Activated gamma-delta T cell (primary cell): Measurements from ENCODE around the gene LRBA.

ENCODE experiments used
- DNase-seq: peaks from one replicate; lab custom pipeline; 2025; lab: John Stamatoyannopoulos, UW

The LRBA gene

DNA sequence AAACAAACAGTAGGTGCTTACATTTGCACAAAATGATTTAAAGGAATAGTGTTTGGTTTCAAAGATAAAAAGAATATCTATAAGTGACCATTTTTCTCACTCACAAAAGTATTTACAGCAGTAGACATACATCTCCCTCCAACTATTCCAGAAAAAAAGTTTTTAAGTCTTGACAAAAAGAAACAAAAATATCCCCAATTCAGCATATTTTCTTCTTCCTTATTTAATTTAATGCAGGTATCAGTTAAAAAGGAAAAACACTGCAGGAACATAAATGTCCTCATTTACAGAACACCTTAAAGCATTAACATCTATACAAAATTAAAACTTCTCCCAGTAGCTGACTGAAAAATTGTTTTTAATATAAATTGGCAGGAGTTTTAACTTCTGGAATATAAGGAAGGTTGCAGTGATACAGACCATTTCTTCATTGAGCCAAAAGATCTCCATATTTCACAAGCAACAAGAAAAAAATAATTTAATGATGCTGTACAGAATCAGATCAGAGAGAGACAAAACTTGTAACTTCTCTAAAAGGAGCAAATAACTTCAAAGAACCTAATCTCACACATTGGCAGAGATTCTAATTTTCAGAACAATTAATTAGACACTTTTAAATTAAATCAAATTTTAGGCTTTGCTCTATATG, 428.8 kb downstream of the LRBA start:
- no peak for DNase-seq

DNA sequence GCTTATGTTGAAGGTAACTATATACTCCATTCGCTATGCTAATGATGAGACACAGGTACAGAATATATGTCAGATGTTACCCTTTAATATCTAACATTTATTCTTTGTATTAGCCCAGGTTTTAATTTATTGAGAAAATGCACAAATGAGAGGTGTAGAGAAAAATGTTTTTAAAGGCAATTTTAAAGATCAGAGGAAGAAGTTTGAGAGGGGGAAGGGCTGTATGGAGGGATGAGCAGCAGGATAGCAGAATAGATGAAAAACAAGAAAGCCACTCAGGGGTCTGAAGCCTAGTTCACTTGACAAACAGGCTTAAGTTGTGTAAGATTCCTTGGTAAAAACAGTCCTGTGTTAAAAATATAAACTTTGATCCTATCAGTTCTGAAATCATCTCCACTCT, 429.5 kb downstream of the LRBA start:
- DNase-seq, result no peak

DNA sequence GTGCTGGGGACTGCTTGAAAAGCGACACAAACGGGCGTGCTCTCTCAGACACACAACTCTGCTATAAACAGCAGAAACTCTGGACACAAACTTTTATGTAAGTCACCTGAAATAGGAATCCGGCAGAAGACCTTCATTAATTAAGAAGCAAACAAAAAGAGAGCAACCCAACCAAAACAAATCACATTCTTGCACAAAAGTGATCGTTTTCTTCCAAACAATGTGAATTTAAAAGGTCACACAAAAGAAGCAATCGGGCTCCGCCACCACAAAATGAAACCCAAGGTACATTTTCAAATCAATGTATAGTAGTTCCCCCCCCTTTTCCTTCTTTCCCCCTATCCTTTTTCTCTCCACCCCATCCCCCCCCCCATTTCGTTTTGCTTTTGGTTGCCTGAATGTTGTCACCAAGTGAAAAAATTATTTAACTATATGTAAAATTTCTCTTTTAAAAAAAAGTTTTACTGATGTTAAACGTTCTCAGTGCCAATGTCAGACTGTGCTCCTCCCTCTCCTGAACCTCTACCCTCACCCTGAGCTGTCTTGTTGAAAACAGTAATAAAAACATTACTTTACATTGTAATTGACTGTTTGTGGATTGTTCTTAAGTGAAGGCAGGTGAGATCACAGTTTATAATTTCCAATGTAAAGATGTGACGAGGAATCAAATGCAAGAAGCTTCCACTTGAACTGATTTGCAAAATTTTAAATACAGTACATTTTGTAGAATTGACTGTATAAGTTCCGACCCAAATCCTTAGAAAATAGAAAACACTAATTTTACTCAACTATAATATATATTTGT, 430.8 kb downstream of the LRBA start:
- no peak for DNase-seq

DNA sequence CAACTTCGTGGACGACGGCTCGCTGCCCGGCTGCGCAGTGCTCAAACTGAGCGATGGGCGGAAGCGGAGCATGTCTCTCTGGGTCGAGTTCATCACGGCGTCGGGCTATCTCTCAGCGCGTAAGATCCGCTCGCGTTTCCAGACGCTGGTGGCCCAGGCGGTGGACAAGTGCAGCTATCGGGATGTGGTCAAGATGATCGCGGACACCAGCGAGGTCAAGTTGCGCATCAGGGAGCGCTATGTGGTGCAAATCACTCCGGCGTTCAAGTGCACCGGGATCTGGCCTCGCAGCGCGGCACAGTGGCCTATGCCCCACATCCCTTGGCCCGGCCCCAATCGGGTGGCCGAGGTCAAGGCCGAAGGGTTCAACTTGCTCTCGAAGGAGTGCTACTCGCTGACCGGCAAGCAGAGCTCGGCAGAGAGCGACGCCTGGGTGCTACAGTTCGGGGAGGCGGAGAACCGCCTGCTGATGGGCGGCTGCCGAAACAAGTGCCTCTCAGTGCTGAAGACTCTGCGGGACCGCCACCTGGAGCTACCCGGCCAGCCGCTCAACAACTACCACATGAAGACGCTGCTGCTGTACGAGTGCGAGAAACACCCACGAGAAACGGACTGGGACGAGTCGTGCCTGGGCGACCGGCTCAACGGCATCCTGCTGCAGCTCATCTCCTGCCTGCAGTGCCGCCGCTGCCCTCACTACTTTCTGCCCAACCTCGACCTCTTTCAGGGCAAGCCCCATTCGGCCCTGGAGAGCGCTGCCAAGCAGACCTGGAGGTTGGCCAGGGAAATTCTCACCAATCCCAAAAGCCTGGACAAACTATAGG, 431.6 kb downstream of the LRBA start:
- DNase-seq, result peak; percentile 5

DNA sequence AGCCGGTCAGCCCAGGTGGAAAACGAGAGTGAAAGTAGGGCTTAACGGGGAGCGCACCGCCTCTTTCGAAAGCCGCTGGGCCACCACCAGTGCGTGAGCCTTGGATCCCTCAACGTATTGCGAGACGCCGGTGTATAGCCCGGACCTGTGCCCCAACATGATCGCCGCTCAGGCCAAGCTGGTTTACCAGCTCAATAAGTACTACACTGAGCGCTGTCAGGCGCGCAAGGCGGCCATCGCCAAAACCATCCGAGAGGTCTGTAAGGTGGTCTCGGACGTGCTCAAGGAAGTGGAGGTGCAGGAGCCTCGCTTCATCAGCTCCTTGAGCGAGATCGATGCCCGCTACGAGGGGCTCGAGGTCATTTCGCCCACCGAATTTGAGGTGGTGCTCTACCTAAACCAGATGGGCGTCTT, 432.2 kb downstream of the LRBA start:
- DNase-seq, result no peak

DNA sequence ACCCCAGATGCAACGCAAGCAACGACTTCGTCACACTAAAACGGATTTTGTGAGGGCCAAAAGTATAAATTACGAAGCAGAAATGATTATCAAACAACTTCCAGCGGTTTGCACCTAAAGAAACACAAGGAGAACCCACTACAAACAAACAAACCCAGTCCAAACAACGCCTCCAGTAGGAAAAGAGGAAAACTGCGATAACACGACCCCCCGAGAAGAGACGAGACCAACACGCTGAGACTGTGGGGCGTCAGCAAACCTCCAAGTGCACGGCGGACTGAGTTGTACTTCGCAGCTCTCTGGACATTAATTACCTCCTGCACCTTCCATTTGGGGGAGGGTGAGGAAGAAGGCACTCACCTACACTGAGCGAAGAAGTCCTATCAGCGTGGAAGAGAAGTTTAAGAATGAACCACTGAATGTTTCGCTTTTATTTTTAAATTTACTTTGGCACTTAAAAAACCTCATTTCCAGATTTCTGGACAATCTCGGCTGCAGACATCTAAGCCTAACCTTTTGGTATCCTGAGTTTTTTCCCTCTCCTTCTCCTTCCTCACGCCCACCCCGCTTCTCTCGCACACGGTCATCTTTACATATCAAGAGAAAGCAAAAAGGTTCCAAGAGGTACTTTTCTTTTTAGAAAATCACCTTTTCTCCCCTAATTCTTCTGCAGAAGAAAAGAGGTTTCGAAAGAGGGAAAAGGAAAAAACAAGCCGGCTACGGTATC, 432.8 kb downstream of the LRBA start, which contains the start of gene MAB21L2:
MAB21L2 (plus strand) TSS at position 6 of the 727 bp plus-strand sequence. CDS start 879 bp downstream, outside the sequence.
- DNase-seq, result no peak

DNA sequence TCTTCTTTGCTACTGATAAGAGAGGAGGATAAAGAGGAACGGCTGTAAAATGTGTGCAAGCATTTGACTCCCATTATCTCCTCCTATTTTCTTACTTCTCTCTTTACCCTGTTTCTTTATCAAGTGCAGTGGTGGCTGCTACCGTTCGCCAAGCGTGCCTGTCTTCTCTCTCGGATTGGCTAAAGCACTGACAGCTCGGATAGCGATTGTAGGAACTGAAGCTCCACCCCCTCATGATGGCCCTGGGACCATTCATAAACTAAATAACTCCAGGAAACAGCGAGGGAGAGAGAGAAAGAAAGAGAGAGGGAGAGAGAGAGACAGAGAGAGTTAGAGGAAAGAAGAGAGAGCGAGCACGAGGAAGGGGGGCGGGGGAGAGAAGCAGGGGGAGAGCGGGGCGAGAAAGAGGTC, 433.4 kb downstream of the LRBA start:
- DNase-seq, result no peak

DNA sequence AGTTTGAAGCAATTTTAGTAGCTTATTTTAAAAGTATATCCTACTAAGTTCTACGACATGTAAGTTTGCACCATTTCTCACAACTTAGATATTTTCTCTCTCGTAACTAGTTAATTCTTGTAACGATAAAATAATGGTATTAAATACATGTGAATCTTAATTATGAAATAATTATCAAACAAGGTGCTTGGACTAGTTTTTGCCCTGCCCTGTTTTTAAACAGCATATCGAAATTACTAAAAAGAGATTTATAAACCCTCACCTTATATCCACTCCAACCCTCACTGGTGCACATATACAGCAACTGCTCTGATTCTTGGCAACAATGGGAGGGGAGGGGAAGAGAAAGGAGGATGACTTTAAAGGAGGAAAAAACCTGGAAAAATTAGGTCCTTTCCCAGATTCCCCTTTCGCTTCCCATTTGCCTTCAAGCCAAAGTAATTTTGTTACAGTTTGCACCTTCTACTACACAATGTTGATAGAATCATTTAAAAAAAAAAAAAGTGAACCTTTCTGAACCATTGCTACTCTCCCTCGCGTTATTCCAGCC, 434.0 kb downstream of the LRBA start:
- no peak for DNase-seq

DNA sequence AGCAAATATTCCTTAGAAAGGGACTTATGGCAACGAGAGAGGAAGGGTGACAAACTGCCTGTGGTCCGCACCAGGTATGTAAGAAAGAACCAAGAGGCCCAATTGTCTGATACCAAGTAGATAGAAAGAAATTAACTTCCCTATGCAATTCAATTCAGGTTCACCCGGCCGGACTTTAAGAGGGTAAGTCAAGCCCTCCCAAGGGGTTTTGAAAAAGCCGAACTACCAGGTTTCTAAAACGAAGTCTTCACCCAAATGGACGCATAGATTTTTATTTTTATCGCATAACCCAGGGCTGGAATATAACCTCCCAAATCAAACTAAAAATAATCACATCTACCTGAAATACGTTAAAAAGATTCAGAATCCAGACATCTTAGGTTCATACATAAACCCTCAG, 434.8 kb downstream of the LRBA start:
- DNase-seq, result no peak

DNA sequence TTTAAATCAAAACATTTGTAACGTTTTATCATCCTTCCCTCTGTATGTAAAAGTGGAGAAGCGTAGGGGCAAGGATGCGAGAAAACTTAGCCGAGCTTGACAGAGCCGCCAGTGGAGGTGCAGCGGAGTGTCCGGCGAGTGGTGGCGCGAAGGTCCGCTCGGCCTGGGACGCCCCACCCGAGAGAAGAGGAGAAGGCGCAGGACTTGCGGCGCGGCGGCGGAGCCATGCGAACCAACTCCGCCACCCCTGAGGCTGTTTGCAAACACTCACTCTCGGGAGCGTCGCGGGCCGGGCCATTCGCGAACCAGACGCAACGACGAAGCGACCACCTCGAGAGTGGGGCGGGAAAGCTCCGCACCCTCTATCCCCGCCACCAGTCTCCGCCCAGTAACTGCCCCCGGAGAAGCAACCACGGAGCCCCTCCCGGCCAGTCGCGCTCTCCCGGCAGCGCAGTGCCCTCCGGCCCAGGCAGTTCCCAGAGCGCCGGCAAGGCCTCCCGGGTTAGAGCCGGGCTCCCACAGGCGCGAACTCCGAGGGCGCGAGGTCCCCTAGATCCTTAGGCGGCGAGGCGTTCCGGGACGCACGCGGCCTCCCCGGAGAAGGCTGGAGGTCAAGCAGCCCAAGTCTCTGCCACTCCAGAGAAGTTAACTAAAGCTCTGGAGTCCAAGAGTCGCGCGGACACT, 435.4 kb downstream of the LRBA start:
- DNase-seq, result peak; percentile 2

DNA sequence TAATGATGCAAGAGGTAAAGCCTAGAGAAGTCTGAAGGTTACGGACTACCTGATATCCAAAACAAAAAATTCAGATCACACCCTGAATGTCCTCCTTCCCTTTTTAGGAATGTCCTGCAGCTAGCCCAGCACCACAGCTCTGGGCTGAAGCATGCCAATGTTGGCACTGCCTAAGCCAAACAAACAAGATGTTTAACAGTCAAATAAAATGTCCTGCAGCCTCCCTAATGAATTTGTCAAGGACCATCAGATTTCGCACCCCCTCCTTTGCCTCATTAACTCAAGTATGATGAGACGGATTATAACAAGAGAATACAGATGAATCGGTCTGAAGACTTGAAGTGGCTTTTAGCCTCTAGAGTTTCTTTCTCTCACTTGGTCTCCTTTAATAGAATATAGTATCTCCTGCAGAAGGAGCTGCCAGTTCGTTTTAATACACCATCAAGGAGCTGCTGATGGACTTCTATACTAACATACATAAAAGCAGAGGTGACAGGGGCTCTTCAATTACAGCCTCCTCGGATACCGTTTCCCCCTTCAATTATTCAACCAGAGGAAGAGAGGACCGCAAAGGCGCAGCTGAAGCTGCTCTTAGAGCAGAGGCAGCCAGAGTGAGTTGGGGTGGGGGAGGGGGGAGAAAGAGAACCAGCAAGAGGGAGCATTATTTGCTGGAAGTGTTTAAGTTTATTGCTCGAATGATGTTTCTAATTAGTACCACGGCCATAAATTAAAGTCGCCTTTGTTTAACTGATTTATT, 436.2 kb downstream of the LRBA start:
- DNase-seq, result no peak

DNA sequence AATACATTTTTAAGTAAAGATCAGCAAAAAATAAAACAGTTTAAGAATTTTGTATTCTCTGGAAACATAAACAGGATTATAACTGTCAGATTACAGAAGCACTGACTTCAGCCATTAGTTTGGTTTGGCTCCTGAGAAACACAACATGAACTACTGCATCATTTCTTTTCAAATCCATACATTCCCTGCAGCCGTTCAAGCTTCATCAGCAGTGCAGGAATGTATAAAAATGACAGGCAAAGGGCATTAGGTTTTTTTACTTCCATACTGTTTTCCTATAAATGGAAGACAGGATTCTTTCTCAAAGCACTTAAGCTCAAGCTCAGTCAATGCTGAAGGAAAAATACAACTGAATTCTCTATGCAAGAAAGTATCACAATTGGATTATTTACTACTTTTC, 437.3 kb downstream of the LRBA start:
- no peak for DNase-seq

DNA sequence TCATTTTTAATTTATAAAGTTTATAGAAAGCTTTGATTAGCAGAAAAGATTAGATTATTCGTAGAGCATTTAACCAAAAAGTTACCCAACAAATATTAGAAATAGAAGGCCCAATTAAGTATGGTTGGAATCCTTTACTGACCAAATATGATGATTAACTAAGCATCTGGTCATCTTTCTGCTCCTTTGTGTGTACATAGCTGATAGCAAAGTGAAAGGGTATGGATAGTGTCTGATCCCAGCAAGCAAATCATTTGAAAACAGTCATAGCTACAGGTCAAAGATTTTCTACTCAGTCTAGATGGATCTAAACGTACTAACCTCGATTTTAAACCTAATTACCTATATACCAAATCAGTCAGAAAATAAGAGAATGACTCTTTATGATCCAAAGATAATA, 440.4 kb downstream of the LRBA start:
- no peak for DNase-seq

DNA sequence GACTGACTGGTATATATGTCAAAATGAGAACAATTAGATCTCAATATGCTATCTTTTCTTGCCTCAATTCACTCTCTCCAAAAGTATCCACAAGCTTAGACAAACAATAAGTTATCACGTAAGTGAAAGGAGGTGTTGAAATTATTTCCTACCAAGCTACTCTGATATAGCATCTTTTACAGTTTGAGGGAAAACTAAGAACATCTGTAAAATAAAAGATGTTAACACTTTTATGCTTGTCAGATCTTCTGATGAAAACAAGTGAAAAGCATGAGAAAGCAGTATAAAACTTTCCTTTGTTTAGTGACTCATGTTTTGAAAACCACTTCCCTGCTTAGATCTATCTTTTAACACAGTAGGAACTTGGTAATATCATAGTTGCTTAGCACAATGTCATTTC, 441.6 kb downstream of the LRBA start:
- DNase-seq, result no peak

DNA sequence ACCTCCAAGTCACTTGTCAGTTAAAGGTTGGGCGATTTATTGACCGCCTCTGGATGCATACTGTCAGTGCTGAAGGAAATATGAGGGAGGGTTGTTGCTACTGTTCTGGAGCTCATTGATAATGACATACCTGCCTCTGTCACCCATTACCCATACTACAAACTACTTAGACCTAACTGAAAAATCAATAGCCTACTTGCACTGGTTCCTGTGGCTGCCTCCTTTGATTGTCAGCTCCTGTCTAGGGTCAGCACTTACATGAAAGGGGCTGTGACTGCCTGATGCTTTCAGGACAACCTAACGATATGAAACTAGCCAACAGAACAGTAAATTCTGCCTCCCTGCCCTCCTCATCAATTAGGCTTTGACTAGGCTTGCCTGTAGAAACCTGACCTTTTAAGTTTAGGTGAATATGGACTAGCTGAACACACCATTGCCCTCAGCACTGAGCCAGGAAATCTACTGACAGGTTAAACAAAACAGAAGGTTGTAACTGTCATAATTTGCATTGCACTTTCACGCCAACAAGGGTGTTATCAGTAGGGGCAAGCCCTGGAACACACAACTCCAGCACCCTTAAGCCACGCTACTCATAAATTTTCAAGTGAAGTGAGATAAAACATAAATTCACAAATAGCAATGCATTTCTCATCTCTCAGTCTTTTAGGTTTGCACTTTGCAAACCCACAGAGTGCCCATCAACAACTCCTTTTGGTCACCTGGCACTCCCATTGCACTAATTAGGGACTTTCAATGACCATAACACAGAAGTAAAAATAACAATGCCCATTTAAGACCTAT, 442.2 kb downstream of the LRBA start:
- no peak for DNase-seq

DNA sequence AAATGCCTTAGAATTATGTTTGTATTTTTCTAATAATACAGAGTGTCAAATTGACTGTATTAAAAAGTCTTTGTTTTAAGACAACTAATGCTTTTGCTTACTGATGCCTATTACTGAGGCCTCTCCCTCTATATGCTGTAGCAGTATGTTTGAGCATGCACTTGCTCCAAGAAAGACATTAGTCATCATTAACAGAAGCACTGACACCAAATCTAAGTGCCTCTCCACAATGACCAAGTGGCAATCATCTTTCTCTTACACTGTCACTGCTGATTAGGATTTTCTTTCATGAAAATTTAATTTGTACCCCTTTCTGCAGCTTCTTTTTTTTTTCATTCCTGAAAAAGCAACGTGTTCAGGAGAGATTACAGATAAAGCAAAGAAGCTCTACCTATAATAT, 444.2 kb downstream of the LRBA start:
- DNase-seq, result no peak

DNA sequence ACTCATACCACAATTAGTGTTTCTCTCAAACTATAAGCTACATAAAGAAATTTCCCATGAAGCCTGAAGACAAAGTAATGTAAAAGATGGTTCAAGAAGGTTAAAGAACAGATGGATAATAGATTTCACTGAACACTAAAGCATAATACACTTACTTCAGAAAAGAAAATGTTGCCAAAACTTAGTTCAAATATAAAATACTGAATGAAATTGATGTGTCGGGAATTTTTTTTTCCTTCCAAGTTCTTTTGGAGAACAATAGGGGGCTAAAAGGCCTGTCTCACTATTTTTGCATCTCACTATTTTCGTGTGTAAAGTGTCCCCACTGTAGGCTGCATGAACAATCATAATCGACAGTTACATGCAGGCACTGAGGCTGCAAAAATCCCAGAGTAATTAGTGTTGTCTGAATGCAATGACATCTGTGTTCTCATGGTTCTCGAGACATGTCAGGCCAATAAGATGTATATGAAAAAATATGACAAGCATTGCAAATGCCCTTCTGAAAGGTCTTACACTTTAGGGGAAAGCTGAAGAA, 445.0 kb downstream of the LRBA start:
- DNase-seq, result no peak

DNA sequence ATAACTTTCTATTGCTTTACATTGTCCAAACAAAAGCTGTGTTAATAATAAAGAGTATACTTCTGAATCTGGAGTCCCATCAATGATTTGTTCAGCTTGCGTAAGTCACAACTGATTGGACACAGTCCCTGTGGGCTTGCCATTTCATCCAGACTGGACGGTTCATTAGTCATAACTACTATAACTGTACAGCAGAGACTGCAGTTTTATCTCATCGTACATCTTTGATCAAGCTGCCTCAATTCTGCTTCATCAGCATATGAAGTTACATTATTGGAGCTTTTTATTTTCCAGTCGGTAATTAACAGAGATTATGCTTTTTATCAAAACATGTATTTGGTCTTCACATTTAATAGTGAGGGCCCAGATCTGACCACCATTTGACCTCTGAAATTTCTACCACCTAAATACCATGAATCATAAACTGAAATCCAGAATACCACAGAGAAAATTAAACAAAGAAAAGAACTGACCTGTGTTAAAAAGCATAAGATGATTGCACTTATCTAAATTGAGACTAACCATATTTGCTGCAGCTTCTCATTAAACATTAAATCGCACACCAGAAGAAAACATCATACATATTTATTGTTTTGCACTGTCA, 445.6 kb downstream of the LRBA start:
- DNase-seq, result no peak

DNA sequence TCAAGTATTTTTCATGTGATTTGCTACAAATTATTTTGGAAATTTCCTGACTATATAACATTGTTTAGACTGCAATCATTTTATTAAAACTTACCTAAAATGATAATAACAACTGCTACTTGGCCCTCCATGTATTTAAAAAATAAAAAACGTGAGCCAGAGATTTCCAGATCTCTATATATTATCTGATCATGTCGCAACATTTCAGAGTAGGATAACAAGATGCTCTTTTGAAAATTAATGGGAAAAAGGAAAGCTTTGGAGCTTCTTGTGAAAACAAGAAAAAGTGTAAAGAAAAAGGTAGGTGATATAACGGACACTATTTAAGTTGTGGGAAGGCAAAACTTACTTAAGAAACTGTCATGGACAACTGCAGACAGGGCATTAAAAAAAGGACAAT, 448.0 kb downstream of the LRBA start:
- no peak for DNase-seq
